GM10248 (cell line): ENCODE data around the gene SMARCE1.

ENCODE experiments used
- CTCF ChIA-PET: fragments of 300-600 bp; sonication (Branson Sonifier 250); formaldehyde crosslinking; extraction: SDS; loops from one replicate; lab custom pipeline; 2021; ENCODE audit warnings: antibody characterized with exemption; lab: Yijun Ruan, JAX
- POLR2A ChIA-PET: fragments of 350-650 bp; sonication (Branson Sonifier 250); formaldehyde crosslinking; extraction: SDS; loops from one replicate; lab custom pipeline; 2020; ENCODE audit warnings: antibody characterized with exemption; lab: Yijun Ruan, JAX
- DNase-seq: peaks from one replicate; pipeline ENCODE4 v3.0.0; 2012; ENCODE audit errors: extremely low spot score
- TF ChIP-seq, protein P1 (sequence below): IDR thresholded peaks from 2 replicates; pipeline ENCODE4 v1.5.1; 2012; ENCODE audit warnings: mild to moderate bottlenecking, low read depth; ENCODE audit errors: extremely low read depth, missing control alignments, control extremely low read depth

The SMARCE1 gene

DNA sequence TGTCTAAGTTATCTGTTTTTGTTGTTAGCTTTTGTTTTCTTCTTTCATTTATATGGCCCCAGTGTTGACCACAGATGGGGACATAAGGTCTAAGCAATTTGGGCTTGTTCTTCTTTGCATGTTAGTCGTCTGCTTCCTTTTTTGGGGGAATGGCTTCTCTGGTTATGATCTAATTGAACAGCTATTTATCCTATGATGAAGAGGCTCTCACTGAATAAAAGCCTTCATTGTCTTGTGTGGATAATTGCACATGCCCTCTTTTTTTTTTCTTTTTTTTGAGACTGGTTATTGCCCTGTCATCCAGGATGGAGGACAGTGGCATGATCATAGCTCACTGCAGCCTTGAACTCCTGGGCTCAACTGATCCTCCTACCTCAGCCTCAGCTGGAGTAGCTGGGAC is 13.7 kb downstream of the SMARCE1 start:
- TF ChIP-seq, protein P1, sequence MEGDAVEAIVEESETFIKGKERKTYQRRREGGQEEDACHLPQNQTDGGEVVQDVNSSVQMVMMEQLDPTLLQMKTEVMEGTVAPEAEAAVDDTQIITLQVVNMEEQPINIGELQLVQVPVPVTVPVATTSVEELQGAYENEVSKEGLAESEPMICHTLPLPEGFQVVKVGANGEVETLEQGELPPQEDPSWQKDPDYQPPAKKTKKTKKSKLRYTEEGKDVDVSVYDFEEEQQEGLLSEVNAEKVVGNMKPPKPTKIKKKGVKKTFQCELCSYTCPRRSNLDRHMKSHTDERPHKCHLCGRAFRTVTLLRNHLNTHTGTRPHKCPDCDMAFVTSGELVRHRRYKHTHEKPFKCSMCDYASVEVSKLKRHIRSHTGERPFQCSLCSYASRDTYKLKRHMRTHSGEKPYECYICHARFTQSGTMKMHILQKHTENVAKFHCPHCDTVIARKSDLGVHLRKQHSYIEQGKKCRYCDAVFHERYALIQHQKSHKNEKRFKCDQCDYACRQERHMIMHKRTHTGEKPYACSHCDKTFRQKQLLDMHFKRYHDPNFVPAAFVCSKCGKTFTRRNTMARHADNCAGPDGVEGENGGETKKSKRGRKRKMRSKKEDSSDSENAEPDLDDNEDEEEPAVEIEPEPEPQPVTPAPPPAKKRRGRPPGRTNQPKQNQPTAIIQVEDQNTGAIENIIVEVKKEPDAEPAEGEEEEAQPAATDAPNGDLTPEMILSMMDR, result no peak
- CTCF ChIA-PET, result interaction anchor here (1.0 to 3.5 kb wide), 6 partner anchors 8 to 101 kb away, joined by 3 to 18 read pairs (median 6); partner anchors contain the start of gene SMARCE1
- POLR2A ChIA-PET, result interaction anchor here (0.6 kb wide), 1 partner anchor 80 kb away, joined by 3 read pairs; no protein-coding TSS in a partner anchor
- no peak for DNase-seq

DNA sequence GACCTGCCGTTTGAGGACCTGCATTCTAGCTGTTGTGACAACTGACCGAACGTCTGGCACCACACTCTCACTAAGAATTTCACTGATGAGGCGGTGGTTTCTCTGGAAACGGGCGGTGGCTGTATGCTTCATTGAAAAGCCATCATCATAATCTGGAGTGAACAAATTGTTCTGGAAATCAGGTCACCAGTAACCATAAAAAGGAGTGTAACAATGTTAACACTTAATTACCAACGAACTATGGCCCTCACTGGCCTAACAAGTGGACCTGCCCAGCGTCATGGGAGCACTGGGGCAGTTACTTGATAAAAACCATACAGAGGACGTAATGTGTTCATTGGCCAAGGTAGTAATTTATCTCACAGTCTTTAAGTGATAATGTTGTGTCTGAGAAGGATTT is 15.4 kb downstream of the SMARCE1 start:
- DNase-seq, result no peak
- ChIA-PET CTCF (interaction anchor here (0.9 to 2.6 kb wide), 3 partner anchors 12 to 99 kb away, joined by 3 to 8 read pairs (median 8); no protein-coding TSS in a partner anchor), POLR2A (no interaction called here)
- TF ChIP-seq, protein P1, result no peak

DNA sequence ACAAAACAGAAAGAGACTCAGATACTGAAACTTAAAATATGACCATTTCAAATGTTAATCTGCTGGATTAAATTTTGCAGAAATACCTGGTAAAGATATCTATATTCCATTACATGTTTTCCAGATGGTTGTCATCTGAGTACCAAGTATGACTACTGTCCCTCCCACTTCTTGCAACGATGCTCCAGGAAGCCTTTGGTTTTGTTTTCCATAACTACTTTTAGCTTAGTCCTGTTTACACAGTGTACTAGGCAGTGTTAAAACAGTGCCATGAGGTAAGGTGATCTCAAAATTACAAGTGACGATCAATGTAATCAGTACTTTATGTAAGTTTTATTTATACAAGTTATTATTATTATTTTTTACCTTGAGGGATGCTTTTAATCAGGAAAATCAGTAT is 17.8 kb downstream of the SMARCE1 start:
- TF ChIP-seq, protein P1, result no peak
- DNase-seq, result no peak
- ChIA-PET CTCF (interaction anchor here (1.2 to 8.1 kb wide), 7 partner anchors 10 to 1033 kb away, joined by 3 to 73 read pairs (median 9); partner anchors contain the start of gene SMARCE1), POLR2A (no interaction called here)

DNA sequence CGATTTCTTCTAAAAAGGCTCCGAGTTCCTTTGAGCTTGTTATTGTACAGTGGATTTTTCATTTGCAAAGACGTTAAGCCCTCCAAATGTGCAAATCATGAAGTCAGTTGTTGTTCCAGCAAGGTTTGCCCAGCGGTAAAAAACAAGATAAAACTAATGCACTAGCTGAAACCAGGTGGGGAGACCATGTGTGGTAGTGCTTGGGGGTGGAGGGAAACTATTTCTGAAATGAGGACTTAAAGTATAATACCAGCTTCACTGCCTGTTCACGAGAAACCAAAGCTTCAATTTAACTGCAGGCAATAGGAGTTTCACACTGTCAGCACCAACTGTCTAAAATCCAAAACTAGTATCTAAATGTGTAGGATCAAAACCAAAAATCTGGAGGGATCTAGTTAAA is 22.3 kb downstream of the SMARCE1 start:
- DNase-seq, result no peak
- POLR2A ChIA-PET, result interaction anchor here (0.9 to 1.5 kb wide), 3 partner anchors 10 to 70 kb away, joined by 3 to 7 read pairs (median 5); no protein-coding TSS in a partner anchor
- CTCF ChIA-PET, result interaction anchor here (1.0 to 8.1 kb wide), 8 partner anchors 8 to 1023 kb away, joined by 3 to 73 read pairs (median 6); partner anchors contain the start of gene SMARCE1
- TF ChIP-seq, protein P1, result no peak

DNA sequence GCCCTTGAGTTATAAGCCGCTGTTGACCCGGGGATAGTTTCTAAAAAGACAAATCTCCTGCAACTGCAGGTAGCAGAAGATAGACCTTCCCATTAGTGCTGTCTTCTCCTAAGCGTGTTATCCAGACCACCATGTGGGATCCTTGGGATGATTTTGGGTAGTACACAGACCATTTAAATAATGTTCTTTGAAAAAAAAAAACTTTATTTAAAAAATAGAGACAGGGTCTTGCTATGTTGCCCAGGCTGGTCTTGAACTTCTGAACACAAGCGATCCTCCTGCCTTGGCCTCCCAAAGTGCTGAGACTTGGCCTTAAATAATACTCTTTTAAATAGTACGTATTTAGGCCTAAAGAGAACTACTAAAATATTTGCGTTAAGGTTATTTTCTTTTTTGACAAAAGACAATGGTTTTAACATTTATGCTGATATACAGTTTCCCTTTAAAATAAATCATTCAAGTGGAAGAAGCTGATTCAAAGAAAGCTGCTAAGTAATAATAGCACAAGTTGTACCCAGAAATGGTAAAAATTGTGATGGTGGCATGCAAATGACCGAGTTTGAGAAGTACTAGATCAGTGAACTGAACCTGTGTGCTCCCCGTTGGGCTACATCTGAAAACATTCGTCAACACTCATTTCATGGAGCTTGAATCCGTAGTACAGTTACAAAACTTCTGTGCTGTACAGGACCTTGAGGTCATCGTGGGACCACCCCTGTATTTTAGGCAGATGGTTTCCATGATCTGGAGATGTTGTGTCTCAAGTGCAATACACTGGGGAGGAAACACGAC is 24.0 kb downstream of the SMARCE1 start:
- CTCF ChIA-PET, result interaction anchor here (1.1 to 8.1 kb wide), 8 partner anchors 8 to 1039 kb away, joined by 4 to 73 read pairs (median 8); no protein-coding TSS in a partner anchor
- POLR2A ChIA-PET, result no interaction called here

DNA sequence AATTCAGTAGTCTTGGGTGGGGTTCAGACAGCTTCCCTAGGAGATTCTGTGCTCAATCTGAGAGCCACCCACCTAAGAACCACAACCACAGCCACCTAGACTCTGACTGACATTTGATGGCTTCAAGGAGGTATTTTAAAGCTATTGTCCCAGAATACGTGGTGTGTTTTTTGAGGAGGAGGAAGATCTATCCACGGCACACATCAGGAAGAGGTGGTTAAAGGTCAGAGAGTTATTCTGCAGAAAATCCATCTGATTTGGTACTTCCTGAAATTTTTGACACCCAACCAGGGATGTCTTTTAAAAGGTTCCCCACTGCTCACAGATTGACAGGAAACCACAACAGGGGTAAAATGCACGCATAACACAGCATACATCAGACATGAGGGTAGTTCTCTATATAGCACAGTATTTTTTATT is 25.1 kb downstream of the SMARCE1 start:
- TF ChIP-seq, protein P1, result no peak
- CTCF ChIA-PET, result interaction anchor here (0.8 to 3.9 kb wide), 8 partner anchors 11 to 1040 kb away, joined by 3 to 27 read pairs (median 4); partner anchors contain the start of gene SMARCE1
- no peak for DNase-seq
- POLR2A ChIA-PET, result interaction anchor here (0.6 kb wide), 1 partner anchor 147 kb away, joined by 4 read pairs; no protein-coding TSS in a partner anchor

More for the DNA sequence above, 24.0 kb downstream of the SMARCE1 start:
- DNase-seq, result no peak
- TF ChIP-seq, protein P1, result no peak
